GM10248 (cell line): ENCODE results near the gene DRC3.

ENCODE experiments used
- CTCF ChIA-PET: fragments of 300-600 bp; sonication (Branson Sonifier 250); formaldehyde crosslinking; extraction: SDS; loops from one replicate; lab custom pipeline; 2021; ENCODE audit warnings: antibody characterized with exemption; lab: Yijun Ruan, JAX
- POLR2A ChIA-PET: fragments of 350-650 bp; sonication (Branson Sonifier 250); formaldehyde crosslinking; extraction: SDS; loops from one replicate; lab custom pipeline; 2020; ENCODE audit warnings: antibody characterized with exemption; lab: Yijun Ruan, JAX
- DNase-seq: peaks from one replicate; pipeline ENCODE4 v3.0.0; 2012; ENCODE audit errors: extremely low spot score
- TF ChIP-seq, protein P1 (sequence below): IDR thresholded peaks from 2 replicates; pipeline ENCODE4 v1.5.1; 2012; ENCODE audit warnings: mild to moderate bottlenecking, low read depth; ENCODE audit errors: extremely low read depth, missing control alignments, control extremely low read depth

DRC3 gene

DNA sequence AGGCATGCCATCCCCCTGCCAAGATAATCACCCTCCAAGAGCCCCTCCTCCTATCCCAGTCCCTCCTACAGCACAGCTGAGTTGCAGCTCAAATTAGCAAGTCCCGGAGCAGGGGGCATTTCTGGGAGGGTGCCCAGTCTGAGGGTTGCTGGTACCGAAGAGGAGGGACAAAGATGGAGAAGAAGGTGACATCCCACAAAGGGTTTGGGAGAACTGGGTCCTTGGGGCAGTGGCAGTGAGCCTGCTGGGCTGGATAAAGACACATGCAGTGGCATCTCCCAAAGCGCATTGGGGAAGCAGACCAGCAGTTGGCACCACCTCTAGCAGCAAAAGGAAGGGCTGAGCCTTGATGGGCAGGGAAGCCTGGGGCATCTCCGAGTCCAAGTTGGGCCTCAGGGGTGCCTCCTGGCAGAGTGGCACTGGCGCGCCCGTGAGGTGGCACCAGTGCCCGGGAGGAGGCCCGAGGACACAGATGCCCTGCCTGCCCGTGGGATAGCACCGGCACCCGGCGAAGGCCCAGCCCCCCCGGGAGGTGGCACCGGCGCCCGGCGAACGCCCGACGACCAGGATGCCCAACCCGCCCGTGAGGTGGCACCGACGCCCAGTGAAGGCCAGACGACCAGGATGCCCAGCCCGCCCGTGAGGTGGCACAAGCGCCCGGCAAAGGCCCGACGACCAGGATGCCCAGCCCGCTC, 1.1 kb upstream of the DRC3 start:
- ChIA-PET CTCF (interaction anchor here (1.1 to 2.6 kb wide), 5 partner anchors 13 to 282 kb away, joined by 3 to 14 read pairs (median 6); no protein-coding TSS in a partner anchor), POLR2A (interaction anchor here (0.5 to 1.6 kb wide), 2 partner anchors 14 to 78 kb away, joined by 4 to 5 read pairs; no protein-coding TSS in a partner anchor)
- DNase-seq = no peak
- TF ChIP-seq, protein P1, sequence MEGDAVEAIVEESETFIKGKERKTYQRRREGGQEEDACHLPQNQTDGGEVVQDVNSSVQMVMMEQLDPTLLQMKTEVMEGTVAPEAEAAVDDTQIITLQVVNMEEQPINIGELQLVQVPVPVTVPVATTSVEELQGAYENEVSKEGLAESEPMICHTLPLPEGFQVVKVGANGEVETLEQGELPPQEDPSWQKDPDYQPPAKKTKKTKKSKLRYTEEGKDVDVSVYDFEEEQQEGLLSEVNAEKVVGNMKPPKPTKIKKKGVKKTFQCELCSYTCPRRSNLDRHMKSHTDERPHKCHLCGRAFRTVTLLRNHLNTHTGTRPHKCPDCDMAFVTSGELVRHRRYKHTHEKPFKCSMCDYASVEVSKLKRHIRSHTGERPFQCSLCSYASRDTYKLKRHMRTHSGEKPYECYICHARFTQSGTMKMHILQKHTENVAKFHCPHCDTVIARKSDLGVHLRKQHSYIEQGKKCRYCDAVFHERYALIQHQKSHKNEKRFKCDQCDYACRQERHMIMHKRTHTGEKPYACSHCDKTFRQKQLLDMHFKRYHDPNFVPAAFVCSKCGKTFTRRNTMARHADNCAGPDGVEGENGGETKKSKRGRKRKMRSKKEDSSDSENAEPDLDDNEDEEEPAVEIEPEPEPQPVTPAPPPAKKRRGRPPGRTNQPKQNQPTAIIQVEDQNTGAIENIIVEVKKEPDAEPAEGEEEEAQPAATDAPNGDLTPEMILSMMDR = no peak

DNA sequence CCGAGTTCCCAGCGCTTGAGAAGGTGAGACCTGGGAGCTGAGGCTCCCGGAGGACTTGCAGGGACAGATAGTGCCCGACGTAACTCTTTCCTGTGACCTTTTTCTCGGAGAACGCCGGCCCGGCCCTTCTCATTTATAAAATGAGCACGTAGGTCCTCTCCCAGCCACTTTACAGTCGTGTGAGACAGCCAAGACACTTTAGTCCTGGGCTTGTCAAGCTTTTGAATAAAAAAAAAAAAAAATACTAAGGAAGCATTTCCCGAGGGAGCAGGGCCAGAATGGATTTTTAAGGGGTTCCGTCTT, 241 bp downstream of the DRC3 start:
- TF ChIP-seq, protein P1 = no peak
- DNase-seq = no peak
- CTCF ChIA-PET = interaction anchor here (0.7 to 2.6 kb wide), 8 partner anchors 12 to 289 kb away, joined by 3 to 14 read pairs (median 4); no protein-coding TSS in a partner anchor
- POLR2A ChIA-PET = interaction anchor here (0.7 to 1.6 kb wide), 2 partner anchors 15 to 131 kb away, joined by 3 to 5 read pairs; no protein-coding TSS in a partner anchor

DNA sequence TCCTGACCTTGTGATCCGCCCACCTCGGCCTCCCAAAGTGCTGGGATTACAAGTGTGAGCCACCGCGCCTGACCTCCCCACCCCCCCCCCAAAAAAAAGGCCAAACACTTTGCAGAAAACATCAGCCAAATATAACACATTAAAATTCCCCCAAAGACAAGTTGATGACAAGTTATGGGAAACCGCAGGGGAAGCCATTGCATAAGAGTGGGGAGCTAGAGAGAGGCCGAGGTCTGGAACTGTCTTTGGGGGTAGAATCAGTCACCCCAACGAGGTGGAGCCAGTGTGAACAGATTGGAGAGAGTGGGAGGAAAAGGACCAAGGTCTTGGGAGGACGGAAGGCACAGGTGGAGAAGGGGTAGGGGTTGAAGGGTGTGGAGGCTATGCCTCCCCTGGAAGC, 2.8 kb downstream of the DRC3 start:
- DNase-seq = no peak
- ChIA-PET CTCF (interaction anchor here (0.7 to 2.7 kb wide), 3 partner anchors 11 to 58 kb away, joined by 3 to 9 read pairs (median 3); no protein-coding TSS in a partner anchor), POLR2A (no interaction called here)
- TF ChIP-seq, protein P1 = no peak

DNA sequence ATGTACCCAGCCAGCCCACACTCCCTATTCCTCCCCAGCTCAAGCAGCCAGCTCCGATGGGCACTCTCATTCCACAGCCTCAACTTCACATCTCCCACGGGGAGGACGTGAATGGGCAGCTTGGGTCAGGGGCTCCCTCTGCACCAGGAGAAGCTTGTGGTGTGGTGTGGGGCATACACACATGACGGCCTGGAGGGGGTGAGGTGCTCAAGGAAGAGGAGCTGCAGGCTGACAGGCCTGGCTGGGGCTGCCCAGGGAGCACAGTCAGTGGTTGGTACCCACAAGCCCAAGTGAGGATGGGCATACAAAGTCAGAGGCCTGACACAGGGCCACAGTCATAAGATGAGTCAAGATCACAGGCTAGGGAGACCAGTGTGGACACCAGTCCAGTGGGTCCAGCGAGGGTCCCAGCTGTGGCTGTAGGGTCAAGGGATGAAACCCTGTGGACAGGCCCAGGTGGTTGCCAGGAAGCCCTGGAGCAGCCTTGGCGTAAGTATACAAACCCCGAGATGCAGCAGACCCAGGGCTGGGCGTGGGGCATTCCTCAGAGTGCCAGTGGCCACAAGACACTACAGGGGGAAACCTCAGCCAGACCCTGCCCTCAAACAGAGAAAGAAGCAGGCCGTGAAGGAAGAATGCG, 4.4 kb downstream of the DRC3 start:
- ChIA-PET POLR2A (no interaction called here), CTCF (interaction anchor here (1.0 to 2.7 kb wide), 3 partner anchors 9 to 58 kb away, joined by 3 to 9 read pairs (median 5); no protein-coding TSS in a partner anchor)
- no peak for DNase-seq
- TF ChIP-seq, protein P1 = no peak

DNA sequence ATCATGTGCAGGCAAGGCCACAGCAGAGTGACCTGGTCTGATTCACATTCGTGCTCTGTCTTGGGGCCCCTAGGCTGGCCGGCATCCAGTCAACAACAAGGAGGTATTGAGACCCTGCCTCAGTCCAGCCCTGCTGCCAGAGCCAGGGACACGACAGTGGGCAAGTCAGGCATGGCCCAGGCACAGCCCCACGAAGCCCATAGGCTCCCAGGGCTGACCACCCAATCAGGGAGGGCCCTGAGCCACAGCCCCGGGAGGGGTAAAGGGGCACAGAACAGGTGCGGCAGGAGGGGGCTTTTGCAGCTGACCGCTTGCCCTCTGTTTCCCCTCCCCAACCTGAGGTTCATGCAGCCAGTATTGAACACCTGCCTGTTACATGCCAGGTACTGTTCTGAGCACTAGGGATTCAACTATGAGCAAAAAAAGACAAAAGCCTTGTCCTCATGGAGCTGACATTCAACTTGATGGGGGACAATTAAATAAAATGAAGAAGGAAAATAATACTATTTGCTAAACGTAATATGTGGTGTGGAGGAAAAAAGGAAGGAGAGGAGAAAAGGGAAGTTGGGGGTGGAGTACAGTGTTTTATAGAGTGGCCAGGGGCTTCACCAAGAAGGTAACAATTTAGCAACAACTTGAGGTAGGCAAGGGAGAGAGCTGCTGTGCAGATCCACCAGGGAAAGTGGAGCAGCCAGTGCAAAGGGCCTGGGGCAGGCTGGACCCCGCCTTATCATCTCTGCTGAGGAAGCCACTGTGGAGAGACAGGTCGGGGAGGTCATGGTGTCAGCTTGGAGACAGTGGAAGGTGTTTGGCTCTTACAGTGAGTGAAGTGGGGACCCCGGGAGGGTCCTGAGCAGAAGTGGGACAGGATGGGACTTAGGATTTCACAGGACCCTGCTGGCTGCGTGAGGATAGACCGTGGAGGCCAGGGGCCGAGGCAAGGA, 6.1 kb downstream of the DRC3 start:
- CTCF ChIA-PET = interaction anchor here (0.8 to 1.5 kb wide), 2 partner anchors 9 to 22 kb away, joined by 3 to 5 read pairs; no protein-coding TSS in a partner anchor
- TF ChIP-seq, protein P1 = no peak
- POLR2A ChIA-PET = no interaction called here
- DNase-seq = no peak
